Hippocampal formation (tissue), 2 donors: ENCODE data around the gene PLPP6.

ENCODE experiments used
- DNase-seq, 2 donors: peaks; one replicate each; lab custom pipeline; 2025; lab: John Stamatoyannopoulos, UW

The PLPP6 gene

GRCh38 chr9:4700091-4700490 is 38.0 kb downstream of the PLPP6 start:
- DNase-seq, result no peak

- no peak for DNase-seq
Measured at GRCh38 chr9:4700932-4701331, 38.8 kb downstream of the PLPP6 start.

GRCh38 chr9:4701526-4701925 is 39.4 kb downstream of the PLPP6 start:
- no peak for DNase-seq

GRCh38 chr9:4704129-4704528 is 42.0 kb downstream of the PLPP6 start:
- no peak for DNase-seq

- DNase-seq, result no peak
Measured at GRCh38 chr9:4706021-4706420, 43.9 kb downstream of the PLPP6 start.

GRCh38 chr9:4706971-4707622 is 45.0 kb downstream of the PLPP6 start:
- no peak for DNase-seq

GRCh38 chr9:4709380-4709779 is 47.3 kb downstream of the PLPP6 start:
- DNase-seq, result no peak

GRCh38 chr9:4713849-4714248 is 51.8 kb downstream of the PLPP6 start:
- DNase-seq, result no peak

GRCh38 chr9:4714266-4715016 is 52.3 kb downstream of the PLPP6 start:
- DNase-seq, result no peak
